ENCODE results near the gene F9. TPM values are rescaled to one million over a fixed set of nuclear protein-coding genes. Genes with fewer than 3 reads are reported as not detected.

F9 gene
- total RNA-seq: not detected in 2 replicates

DNA sequence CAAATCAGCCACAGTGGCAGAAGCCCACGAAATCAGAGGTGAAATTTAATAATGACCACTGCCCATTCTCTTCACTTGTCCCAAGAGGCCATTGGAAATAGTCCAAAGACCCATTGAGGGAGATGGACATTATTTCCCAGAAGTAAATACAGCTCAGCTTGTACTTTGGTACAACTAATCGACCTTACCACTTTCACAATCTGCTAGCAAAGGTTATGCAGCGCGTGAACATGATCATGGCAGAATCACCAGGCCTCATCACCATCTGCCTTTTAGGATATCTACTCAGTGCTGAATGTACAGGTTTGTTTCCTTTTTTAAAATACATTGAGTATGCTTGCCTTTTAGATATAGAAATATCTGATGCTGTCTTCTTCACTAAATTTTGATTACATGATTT is at the start of gene F9:
Gene F9, plus strand, starts transcription at position 190 of the 400 bp plus-strand sequence. Its CDS starts 26 bp downstream, at position 216.
- DNase-seq (ENCODE audit: low read depth): no peak
- no peak within 1 kb of the TSS for H3K4me3 ChIP-seq (ENCODE audit: low read depth, low read length)
- H3K36me3 ChIP-seq (ENCODE audit: control insufficient read depth, insufficient read depth, low read length): no peaks in the 10 kb centered on the region
- H3K27me3 ChIP-seq (ENCODE audit: control insufficient read depth, insufficient read depth, low read length): no peaks in the 10 kb centered on the region
- TF ChIP-seq, protein P1, sequence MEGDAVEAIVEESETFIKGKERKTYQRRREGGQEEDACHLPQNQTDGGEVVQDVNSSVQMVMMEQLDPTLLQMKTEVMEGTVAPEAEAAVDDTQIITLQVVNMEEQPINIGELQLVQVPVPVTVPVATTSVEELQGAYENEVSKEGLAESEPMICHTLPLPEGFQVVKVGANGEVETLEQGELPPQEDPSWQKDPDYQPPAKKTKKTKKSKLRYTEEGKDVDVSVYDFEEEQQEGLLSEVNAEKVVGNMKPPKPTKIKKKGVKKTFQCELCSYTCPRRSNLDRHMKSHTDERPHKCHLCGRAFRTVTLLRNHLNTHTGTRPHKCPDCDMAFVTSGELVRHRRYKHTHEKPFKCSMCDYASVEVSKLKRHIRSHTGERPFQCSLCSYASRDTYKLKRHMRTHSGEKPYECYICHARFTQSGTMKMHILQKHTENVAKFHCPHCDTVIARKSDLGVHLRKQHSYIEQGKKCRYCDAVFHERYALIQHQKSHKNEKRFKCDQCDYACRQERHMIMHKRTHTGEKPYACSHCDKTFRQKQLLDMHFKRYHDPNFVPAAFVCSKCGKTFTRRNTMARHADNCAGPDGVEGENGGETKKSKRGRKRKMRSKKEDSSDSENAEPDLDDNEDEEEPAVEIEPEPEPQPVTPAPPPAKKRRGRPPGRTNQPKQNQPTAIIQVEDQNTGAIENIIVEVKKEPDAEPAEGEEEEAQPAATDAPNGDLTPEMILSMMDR (IDR thresholded peaks at IDR 0.05; ENCODE audit: insufficient read depth, low read length, poor library complexity, severe bottlenecking): no peak

DNA sequence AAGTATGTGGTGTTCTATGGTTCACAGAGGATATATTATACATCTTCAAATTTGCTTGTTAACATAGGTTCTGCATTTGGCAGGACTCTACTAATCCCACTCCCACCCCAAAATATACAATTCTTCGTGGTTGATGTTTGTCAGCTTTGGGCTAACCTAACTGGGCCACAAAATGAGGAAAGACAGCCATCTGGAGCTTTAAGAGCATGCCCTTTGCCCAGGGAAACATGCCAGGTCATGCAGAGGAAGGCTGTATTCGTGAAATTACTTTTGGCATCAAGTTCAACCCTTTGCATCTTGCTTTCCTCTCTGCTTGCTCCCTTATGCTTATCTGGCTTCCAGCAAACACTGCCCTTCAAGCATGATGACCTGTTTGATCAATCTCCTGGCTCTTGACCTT is 46.8 kb upstream of the F9 start:
- H3K36me3 ChIP-seq (ENCODE audit: control insufficient read depth, insufficient read depth, low read length): no peaks in the 10 kb centered on the region
- no peak for DNase-seq (ENCODE audit: low read depth)
- H3K4me3 ChIP-seq (ENCODE audit: low read depth, low read length): no peak overlapping the region
- no peaks in the 10 kb centered on the region for H3K27me3 ChIP-seq (ENCODE audit: control insufficient read depth, insufficient read depth, low read length)
- TF ChIP-seq, protein P1 (IDR thresholded peaks at IDR 0.05; ENCODE audit: insufficient read depth, low read length, poor library complexity, severe bottlenecking): no peak

DNA sequence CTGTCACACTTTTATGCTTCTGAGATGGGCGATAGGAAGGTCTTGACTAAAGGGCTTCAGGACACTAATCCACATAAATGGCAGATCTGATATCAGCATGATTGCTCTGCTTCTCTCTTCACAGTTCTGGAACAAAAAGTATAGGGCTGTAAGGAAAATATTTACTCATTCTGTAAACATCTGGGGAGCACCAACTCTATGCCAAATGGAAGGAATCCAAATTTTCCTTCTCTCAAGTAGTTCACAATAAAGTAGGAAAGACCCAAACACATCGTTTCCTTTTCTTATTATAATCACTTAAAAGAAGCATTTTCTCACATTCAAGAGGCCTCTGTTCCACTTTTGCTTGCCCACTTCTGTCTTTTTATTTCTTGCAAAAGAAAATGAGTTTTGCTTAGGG is 45.9 kb upstream of the F9 start:
- DNase-seq (ENCODE audit: low read depth): no peak
- Histone ChIP-seq H3K27me3 (ENCODE audit: control insufficient read depth, insufficient read depth, low read length) (no peaks in the 10 kb centered on the region), H3K36me3 (ENCODE audit: control insufficient read depth, insufficient read depth, low read length) (no peaks in the 10 kb centered on the region), H3K4me3 (ENCODE audit: low read depth, low read length) (no peak overlapping the region)
- TF ChIP-seq, protein P1 (IDR thresholded peaks at IDR 0.05; ENCODE audit: insufficient read depth, low read length, poor library complexity, severe bottlenecking): no peak

DNA sequence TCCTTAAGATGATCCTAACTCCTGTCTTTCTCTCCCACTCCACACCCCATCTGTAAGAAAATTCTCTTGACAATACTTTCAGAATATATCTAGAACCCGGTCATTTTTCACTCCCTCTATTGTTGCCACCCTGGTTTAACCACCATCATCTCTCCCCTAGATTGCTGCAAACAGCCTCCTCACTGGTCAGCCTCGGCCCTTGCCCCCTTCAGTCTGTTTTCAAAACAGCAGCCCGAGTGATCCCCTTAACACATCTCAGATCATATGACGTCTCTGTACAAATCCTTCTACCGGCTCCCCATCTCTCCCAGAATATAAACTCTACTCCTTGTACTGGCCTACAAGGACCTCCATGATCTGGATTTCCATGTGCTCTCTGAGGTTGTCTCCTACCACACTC is 35.2 kb upstream of the F9 start:
- no peaks in the 10 kb centered on the region for H3K27me3 ChIP-seq (ENCODE audit: control insufficient read depth, insufficient read depth, low read length)
- no peak overlapping the region for H3K4me3 ChIP-seq (ENCODE audit: low read depth, low read length)
- H3K36me3 ChIP-seq (ENCODE audit: control insufficient read depth, insufficient read depth, low read length): no peaks in the 10 kb centered on the region
- TF ChIP-seq, protein P1 (IDR thresholded peaks at IDR 0.05; ENCODE audit: insufficient read depth, low read length, poor library complexity, severe bottlenecking): no peak
- DNase-seq (ENCODE audit: low read depth): no peak

DNA sequence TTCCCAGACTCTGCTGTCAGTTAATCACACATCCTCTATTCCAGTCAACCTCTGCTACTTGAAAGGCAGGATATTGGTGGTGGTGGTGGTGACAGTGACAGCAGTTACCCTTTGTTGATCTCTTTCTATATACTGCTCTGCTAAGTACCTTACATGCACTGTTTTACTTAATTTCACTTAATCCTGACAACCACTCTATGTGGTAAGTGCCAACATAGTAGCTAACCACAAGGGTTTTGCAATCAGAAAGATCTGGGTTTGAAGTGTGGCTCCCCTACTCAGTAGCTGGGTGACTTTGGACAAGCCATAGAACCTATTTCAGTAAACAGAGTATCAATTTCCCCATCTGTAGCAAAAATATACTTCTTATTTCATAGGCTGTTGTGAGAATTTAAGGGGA is 24.2 kb upstream of the F9 start:
- DNase-seq (ENCODE audit: low read depth): no peak
- H3K4me3 ChIP-seq (ENCODE audit: low read depth, low read length): no peak overlapping the region
- TF ChIP-seq, protein P1 (IDR thresholded peaks at IDR 0.05; ENCODE audit: insufficient read depth, low read length, poor library complexity, severe bottlenecking): no peak
- no peaks in the 10 kb centered on the region for H3K27me3 ChIP-seq (ENCODE audit: control insufficient read depth, insufficient read depth, low read length)
- no peaks in the 10 kb centered on the region for H3K36me3 ChIP-seq (ENCODE audit: control insufficient read depth, insufficient read depth, low read length)

DNA sequence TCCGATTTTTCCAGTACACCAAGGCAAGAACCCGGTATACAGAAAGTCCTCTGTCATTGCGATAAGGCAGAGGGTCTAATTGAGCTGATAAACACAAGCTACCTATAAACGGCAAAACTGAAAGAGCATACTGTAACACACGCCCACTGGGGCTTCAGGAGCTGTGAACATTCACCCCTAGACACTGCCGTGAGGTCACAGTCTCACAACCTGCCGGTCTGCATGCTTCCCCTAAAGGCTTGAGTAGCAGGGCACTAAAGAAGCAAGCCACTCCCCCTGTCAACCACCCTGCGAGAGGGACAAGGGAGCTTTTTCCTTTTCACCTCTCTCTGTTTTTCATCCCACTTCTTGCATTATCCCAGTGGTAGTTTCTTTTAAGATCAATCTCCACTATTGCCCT is 22.4 kb upstream of the F9 start:
- no peaks in the 10 kb centered on the region for H3K27me3 ChIP-seq (ENCODE audit: control insufficient read depth, insufficient read depth, low read length)

More for the DNA sequence above, 22.4 kb upstream of the F9 start:
- DNase-seq (ENCODE audit: low read depth): no peak
- H3K4me3 ChIP-seq (ENCODE audit: low read depth, low read length): no peak overlapping the region
- no peaks in the 10 kb centered on the region for H3K36me3 ChIP-seq (ENCODE audit: control insufficient read depth, insufficient read depth, low read length)
- TF ChIP-seq, protein P1 (IDR thresholded peaks at IDR 0.05; ENCODE audit: insufficient read depth, low read length, poor library complexity, severe bottlenecking): no peak
